HG02870 (cell line): ENCODE measurements around the gene TTC12.

Experiments
- ATAC-seq: cut with Tn5 transposase; IDR thresholded peaks from one replicate; pipeline ENCODE4 v1.9.1; 2021; ENCODE audit warnings: mild to moderate bottlenecking, moderate library complexity; ENCODE audit not compliant: unreplicated experiment

Gene TTC12

GRCh38 chr11:113324250-113324649, 9.9 kb downstream of the TTC12 start:
- no peak for ATAC-seq

- peak; percentile 41 for ATAC-seq
These were observed 15.3 kb downstream of the TTC12 start for GRCh38 chr11:113329725-113330124.

- no peak for ATAC-seq
These were observed 17.1 kb downstream of the TTC12 start for GRCh38 chr11:113331441-113331840.

GRCh38 chr11:113332023-113332422, 17.6 kb downstream of the TTC12 start:
- no peak for ATAC-seq

GRCh38 chr11:113332638-113333329, 18.4 kb downstream of the TTC12 start:
- peak; percentile 39 for ATAC-seq

GRCh38 chr11:113334183-113334582, 19.8 kb downstream of the TTC12 start:
- ATAC-seq, result peak; percentile 66

GRCh38 chr11:113338730-113339129, 24.3 kb downstream of the TTC12 start:
- ATAC-seq, result no peak

GRCh38 chr11:113339929-113340589, 25.7 kb downstream of the TTC12 start:
- no peak for ATAC-seq

GRCh38 chr11:113341388-113342165, 27.2 kb downstream of the TTC12 start:
- no peak for ATAC-seq

GRCh38 chr11:113345978-113346377, 31.6 kb downstream of the TTC12 start:
- no peak for ATAC-seq

- ATAC-seq, result no peak
These were observed 35.1 kb downstream of the TTC12 start for GRCh38 chr11:113349528-113349927.

- ATAC-seq, result no peak
These were observed 36.1 kb downstream of the TTC12 start for GRCh38 chr11:113350336-113351067.

GRCh38 chr11:113351068-113351450, 36.7 kb downstream of the TTC12 start:
- no peak for ATAC-seq

GRCh38 chr11:113351480-113351879, 37.1 kb downstream of the TTC12 start:
- no peak for ATAC-seq

GRCh38 chr11:113356203-113356602, 41.8 kb downstream of the TTC12 start:
- no peak for ATAC-seq

- ATAC-seq, result no peak
These were observed 49.0 kb downstream of the TTC12 start for GRCh38 chr11:113363406-113363805.

- no peak for ATAC-seq
These were observed 49.7 kb downstream of the TTC12 start for GRCh38 chr11:113363996-113364641.

GRCh38 chr11:113365895-113366294, 51.5 kb downstream of the TTC12 start:
- ATAC-seq, result no peak

- no peak for ATAC-seq
These were observed 55.0 kb downstream of the TTC12 start for GRCh38 chr11:113369411-113369810.

GRCh38 chr11:113370634-113371033, 56.3 kb downstream of the TTC12 start:
- ATAC-seq, result no peak

GRCh38 chr11:113372309-113372708, 57.9 kb downstream of the TTC12 start:
- ATAC-seq, result no peak
